Esophagus squamous epithelium (tissue), 5 donors: ENCODE measurements around the gene B3GALT6. TPM values are rescaled to one million over a fixed set of nuclear protein-coding genes. Genes with fewer than 3 reads are reported as not detected.
A peak's percentile ranks its signal among the peaks of the same experiment; 100 is the strongest.

Source experiments
- DNase-seq: peaks from one replicate; lab custom pipeline; 2025; lab: John Stamatoyannopoulos, UW
- H3K27ac ChIP-seq, 4 donors: fragments of 200-600 bp; sonication (generic); one replicate each; pipeline ENCODE4 v1.5.1; 2016 to 2019; ENCODE audit warnings: mild to moderate bottlenecking in 1 of 4
- H3K27me3 ChIP-seq, 4 donors: fragments of 200-600 bp; sonication (generic); 1 replicate in 3 of 4; 2 replicates in 1 of 4; pipeline versions ENCODE4 v1.5.1 to v1.6.0; 2017 to 2021; ENCODE audit warnings: antibody characterized with exemption in 1 of 4
- H3K36me3 ChIP-seq, 3 donors: fragments of 200-600 bp; sonication (generic); one replicate each; pipeline ENCODE4 v1.5.1; 2016 to 2019
- H3K4me1 ChIP-seq, 3 donors: fragments of 200-600 bp; sonication (generic); one replicate each; pipeline ENCODE4 v1.5.1; 2017 to 2019
- H3K4me3 ChIP-seq, 4 donors: fragments of 200-600 bp; sonication (generic); 1 replicate in 3 of 4; 2 replicates in 1 of 4; pipeline ENCODE4 v1.5.1; 2016 to 2019; ENCODE audit warnings: mild to moderate bottlenecking in 2 of 4, moderate library complexity in 1 of 4
- H3K9me3 ChIP-seq, 3 donors: fragments of 200-600 bp; sonication (generic); one replicate each; pipeline ENCODE4 v1.5.1; 2016 to 2019
- POLR2A ChIP-seq, 4 donors: fragments of 450-650 bp; IDR thresholded peaks; one replicate each; pipeline ENCODE4 v1.6.1; 2017; ENCODE audit warnings: antibody characterized with exemption in 4 of 4, mild to moderate bottlenecking in 4 of 4, moderate library complexity in 3 of 4
- WGBS, 2 donors: methylation state at CpG; one replicate each; pipeline ENCODE4 v1.1.5; 2018; 5-methylcytosine and 5-hydroxymethylcytosine counted together
- intact Hi-C: fragments of 100-400 bp; cut with DNase I; formaldehyde crosslinking; loops from one replicate; pipeline ENCODE4 v1.15.0; 2022
- total RNA-seq, 4 donors: library from RNA; depleted of rRNA; stranded (reverse); fragments of >200 nt; gene quantifications; one replicate each; pipeline ENCODE4 v1.1.0, GENCODE V29; 2016
- TF ChIP-seq, protein P1 (sequence below), 6 experiments: fragments of 450-650 bp in 4 of 6; fragments of 200-600 bp in 2 of 6; sonication (generic) in 2 of 6; IDR thresholded peaks; one replicate each; pipeline ENCODE4 v1.5.1; 2016 to 2019; ENCODE audit warnings: antibody characterized with exemption in 6 of 6, mild to moderate bottlenecking in 4 of 6, moderate library complexity in 4 of 6
- donor health status: DM: yes; HTN: yes; CAD: no.

Gene B3GALT6
- total RNA-seq, 4 donors from 2014 or later = 13.5 to 17.5 (median 15.6) TPM

GRCh38 chr1:1260843-1261560 is 29.0 kb downstream of the B3GALT6 start:
- Histone ChIP-seq H3K4me1 (peaks cover 7 to 40% (median 7%) of the 10 kb centered on the region in 3 donors), H3K27me3 (no peaks in the 10 kb centered on the region), H3K4me3 (no peak overlapping the region), H3K27ac (no peak overlapping the region), H3K36me3 (peaks cover 18 to 100% (median 27%) of the 10 kb centered on the region in 3 donors), H3K9me3 (no peaks in the 10 kb centered on the region)
- no peak for DNase-seq
- intact Hi-C loops = no loop called here
- TF ChIP-seq, protein P1, sequence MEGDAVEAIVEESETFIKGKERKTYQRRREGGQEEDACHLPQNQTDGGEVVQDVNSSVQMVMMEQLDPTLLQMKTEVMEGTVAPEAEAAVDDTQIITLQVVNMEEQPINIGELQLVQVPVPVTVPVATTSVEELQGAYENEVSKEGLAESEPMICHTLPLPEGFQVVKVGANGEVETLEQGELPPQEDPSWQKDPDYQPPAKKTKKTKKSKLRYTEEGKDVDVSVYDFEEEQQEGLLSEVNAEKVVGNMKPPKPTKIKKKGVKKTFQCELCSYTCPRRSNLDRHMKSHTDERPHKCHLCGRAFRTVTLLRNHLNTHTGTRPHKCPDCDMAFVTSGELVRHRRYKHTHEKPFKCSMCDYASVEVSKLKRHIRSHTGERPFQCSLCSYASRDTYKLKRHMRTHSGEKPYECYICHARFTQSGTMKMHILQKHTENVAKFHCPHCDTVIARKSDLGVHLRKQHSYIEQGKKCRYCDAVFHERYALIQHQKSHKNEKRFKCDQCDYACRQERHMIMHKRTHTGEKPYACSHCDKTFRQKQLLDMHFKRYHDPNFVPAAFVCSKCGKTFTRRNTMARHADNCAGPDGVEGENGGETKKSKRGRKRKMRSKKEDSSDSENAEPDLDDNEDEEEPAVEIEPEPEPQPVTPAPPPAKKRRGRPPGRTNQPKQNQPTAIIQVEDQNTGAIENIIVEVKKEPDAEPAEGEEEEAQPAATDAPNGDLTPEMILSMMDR (IDR thresholded peaks at IDR 0.05) = no peak
- no peak for TF ChIP-seq POLR2A (IDR thresholded peaks at IDR 0.05)
- 48 to 65% methylated on average over 13 to 14 of the region's 16 CpGs for WGBS, 2 donors

- H3K9me3 ChIP-seq = no peaks in the 10 kb centered on the region
- no peak overlapping the region for H3K27ac ChIP-seq
- 95% methylated on average over 9 to 17 of the region's 17 CpGs for WGBS, 2 donors
- peaks cover 16 to 100% (median 27%) of the 10 kb centered on the region in 3 donors for H3K36me3 ChIP-seq
- H3K27me3 ChIP-seq = no peaks in the 10 kb centered on the region
- no peak overlapping the region for H3K4me3 ChIP-seq
- intact Hi-C loops = no loop called here
- H3K4me1 ChIP-seq = peaks cover 7 to 40% (median 7%) of the 10 kb centered on the region in 3 donors
- TF ChIP-seq, protein P1 (IDR thresholded peaks at IDR 0.05) = no peak
- no peak for TF ChIP-seq POLR2A (IDR thresholded peaks at IDR 0.05)
- no peak for DNase-seq
These were observed 30.0 kb downstream of the B3GALT6 start for GRCh38 chr1:1262071-1262470.

DNA sequence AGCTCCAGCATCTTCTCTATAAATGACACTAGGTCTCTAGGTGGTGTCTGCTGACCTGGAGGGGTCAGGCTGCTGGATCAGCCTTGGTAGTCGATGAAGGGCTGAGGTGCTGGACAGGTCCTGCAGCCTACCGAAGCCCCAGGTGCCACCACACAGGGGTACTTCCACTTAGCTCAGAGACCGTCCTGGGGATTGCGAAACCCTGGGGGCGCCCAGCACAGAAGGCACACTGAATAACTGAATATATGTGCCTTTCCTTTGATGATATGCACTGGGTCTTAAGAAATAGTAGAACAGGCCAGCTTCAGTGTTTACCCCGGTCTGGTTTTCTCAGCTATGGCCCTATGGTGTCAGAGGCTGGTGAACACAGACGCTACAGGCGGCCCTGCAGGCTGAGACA is 30.7 kb downstream of the B3GALT6 start:
- no peaks in the 10 kb centered on the region for H3K27me3 ChIP-seq
- H3K36me3 ChIP-seq = peaks cover 15 to 100% (median 33%) of the 10 kb centered on the region in 3 donors
- TF ChIP-seq POLR2A (IDR thresholded peaks at IDR 0.05) = no peak
- TF ChIP-seq, protein P1 (IDR thresholded peaks at IDR 0.05) = no peak
- H3K4me1 ChIP-seq = peaks cover 7 to 40% (median 7%) of the 10 kb centered on the region in 3 donors
- 75 to 91% methylated on average over 4 to 5 of the region's 8 CpGs for WGBS, 2 donors
- no peak overlapping the region for H3K4me3 ChIP-seq
- DNase-seq = no peak
- no peaks in the 10 kb centered on the region for H3K9me3 ChIP-seq
- H3K27ac ChIP-seq = no peak overlapping the region
- intact Hi-C loops = no loop called here

- no peak for DNase-seq
- Histone ChIP-seq H3K27ac (no peak overlapping the region), H3K27me3 (no peaks in the 10 kb centered on the region), H3K9me3 (no peaks in the 10 kb centered on the region), H3K4me1 (peaks cover 0 to 34% (median under 1%) of the 10 kb centered on the region in 3 donors), H3K36me3 (peaks cover 15 to 100% (median 33%) of the 10 kb centered on the region in 3 donors), H3K4me3 (no peak overlapping the region)
- intact Hi-C loops = no loop called here
- WGBS, 2 donors = 90 to 94% methylated on average over 8 to 9 of the region's 9 CpGs
- TF ChIP-seq, protein P1 (IDR thresholded peaks at IDR 0.05) = no peak
- TF ChIP-seq POLR2A (IDR thresholded peaks at IDR 0.05) = no peak
These were observed 32.0 kb downstream of the B3GALT6 start for GRCh38 chr1:1264026-1264425.

DNA sequence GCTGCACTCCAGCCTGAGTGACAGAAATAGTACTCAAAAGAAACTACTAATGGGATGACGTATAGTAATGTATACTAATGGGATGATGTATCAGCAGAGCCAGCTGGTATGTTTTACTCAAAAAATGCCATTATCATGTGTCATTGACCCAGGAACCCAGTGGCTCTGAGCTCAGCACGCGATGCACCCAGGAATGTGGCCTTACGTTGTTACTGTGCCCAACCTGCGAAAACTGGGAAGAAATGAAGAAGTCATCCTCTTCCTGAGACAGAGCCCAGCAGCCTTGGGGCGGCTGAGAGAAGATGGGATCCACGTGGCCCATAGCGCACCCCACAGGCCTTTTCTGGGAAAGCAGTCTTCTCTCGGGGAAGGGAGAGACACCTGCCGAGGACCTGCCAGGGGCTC is 32.8 kb downstream of the B3GALT6 start:
- Histone ChIP-seq H3K9me3 (no peaks in the 10 kb centered on the region), H3K4me1 (peaks cover 0 to 31% (median 0%) of the 10 kb centered on the region in 3 donors), H3K36me3 (peaks cover 15 to 92% (median 32%) of the 10 kb centered on the region in 3 donors), H3K27ac (no peak overlapping the region), H3K4me3 (no peak overlapping the region), H3K27me3 (no peaks in the 10 kb centered on the region)
- TF ChIP-seq, protein P1 (IDR thresholded peaks at IDR 0.05) = peak in 1 of 6 experiments; percentile 30
- TF ChIP-seq POLR2A (IDR thresholded peaks at IDR 0.05) = no peak
- no peak for DNase-seq
- intact Hi-C loops = no loop called here
- 73 to 79% methylated on average over 9 to 10 of the region's 10 CpGs for WGBS, 2 donors
